ENCODE results near the gene CEP57.
A peak's percentile ranks its signal among the peaks of the same experiment; 100 is the strongest.

CEP57 gene

DNA sequence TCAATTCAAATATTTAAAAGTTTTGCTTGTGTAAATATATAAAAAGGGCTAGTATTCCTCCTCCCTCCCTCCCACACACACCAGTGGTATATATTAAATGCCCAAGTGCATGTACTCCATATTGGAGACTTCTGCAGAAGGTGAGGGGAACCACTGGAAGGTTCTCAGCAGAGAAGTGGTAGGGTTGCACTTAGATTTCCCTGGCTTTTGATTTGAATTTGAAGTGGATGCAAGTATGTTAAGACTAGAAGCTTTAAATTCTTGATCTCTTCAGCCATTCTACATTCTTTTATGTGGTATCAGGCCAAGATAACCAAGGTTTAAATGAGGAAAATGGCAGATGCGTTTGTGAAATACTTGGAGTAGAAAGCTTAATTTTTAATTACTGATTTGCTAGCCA lies 43.1 kb downstream of the CEP57 start:
- no peak overlapping the region for H3K27ac ChIP-seq
- no peak overlapping the region for H3K9ac ChIP-seq
- H3K36me3 ChIP-seq (ENCODE audit: control insufficient read depth, insufficient read depth, low read length): no peaks in the 10 kb centered on the region

DNA sequence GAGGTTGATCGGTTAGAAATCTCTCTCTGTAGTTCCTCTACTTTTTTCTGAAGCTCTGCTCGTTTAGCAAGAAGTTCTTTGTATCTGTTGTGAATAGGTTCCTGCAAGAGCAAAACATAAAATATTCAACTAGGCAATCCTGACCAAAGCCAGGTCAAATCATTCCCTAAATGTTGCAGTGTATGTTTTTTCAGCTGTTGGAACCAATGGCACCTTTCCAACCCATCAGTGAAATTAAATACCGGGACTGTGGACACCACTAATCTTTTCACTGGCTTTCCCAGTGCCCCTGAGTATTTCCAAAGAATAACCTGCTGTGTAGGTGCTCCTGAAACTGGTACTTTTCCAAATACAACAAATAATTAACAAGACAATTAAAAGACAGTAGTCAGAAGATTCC lies 45.1 kb downstream of the CEP57 start:
- Histone ChIP-seq H3K27ac (no peak overlapping the region), H3K4me3 (ENCODE audit: low read depth, low read length) (no peak overlapping the region), H3K4me1 (no peaks in the 10 kb centered on the region), H3K9ac (no peak overlapping the region), H3K36me3 (ENCODE audit: control insufficient read depth, insufficient read depth, low read length) (no peaks in the 10 kb centered on the region), H3K79me2 (no peaks in the 10 kb centered on the region), H3K9me3 (ENCODE audit: control insufficient read depth, low read length) (no peaks in the 10 kb centered on the region), H2AFZ (no peak overlapping the region), H3K27me3 (ENCODE audit: control insufficient read depth, insufficient read depth, low read length) (no peaks in the 10 kb centered on the region), H3K4me2 (ENCODE audit: low read length) (no peak overlapping the region)
- no peak for TF ChIP-seq CTCF (IDR thresholded peaks at IDR 0.05)

More for the DNA sequence above, 43.1 kb downstream of the CEP57 start:
- H3K4me2 ChIP-seq (ENCODE audit: low read length): no peak overlapping the region
- no peak for TF ChIP-seq CTCF (IDR thresholded peaks at IDR 0.05)
- no peak overlapping the region for H3K4me3 ChIP-seq (ENCODE audit: low read depth, low read length)
- H3K27me3 ChIP-seq (ENCODE audit: control insufficient read depth, insufficient read depth, low read length): no peaks in the 10 kb centered on the region
- no peak overlapping the region for H2AFZ ChIP-seq
- H3K4me1 ChIP-seq: no peaks in the 10 kb centered on the region
- no peaks in the 10 kb centered on the region for H3K9me3 ChIP-seq (ENCODE audit: control insufficient read depth, low read length)
- H3K79me2 ChIP-seq: no peaks in the 10 kb centered on the region

GRCh38 chr11:95835768-95836488 lies 45.6 kb downstream of the CEP57 start:
- Histone ChIP-seq H3K27me3 (ENCODE audit: control insufficient read depth, insufficient read depth, low read length) (no peaks in the 10 kb centered on the region), H3K4me2 (ENCODE audit: low read length) (no peak overlapping the region), H3K9ac (no peak overlapping the region), H2AFZ (no peak overlapping the region), H3K36me3 (ENCODE audit: control insufficient read depth, insufficient read depth, low read length) (no peaks in the 10 kb centered on the region), H3K4me1 (no peaks in the 10 kb centered on the region), H3K79me2 (no peaks in the 10 kb centered on the region), H3K4me3 (ENCODE audit: low read depth, low read length) (no peak overlapping the region), H3K9me3 (ENCODE audit: control insufficient read depth, low read length) (no peaks in the 10 kb centered on the region), H3K27ac (no peak overlapping the region)
- TF ChIP-seq CTCF (IDR thresholded peaks at IDR 0.05): peak; percentile 70

DNA sequence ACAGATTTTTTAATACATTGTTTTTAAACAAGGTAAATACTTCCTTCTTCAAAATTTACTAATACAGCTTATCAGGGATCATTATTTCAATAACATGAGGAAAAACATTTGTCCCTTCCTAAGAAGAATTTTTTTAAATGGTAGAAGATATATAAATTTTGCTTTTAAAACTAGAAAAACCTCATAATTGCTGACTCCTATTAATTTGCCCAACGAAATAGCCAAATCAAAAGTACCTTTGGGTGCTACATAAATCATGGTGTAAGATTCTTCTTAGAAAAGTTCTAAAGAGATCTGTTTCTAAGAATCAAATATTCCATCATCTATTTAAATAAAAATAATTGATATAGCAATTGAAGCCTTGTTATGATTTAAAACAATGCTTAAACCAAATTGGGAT lies 54.9 kb downstream of the CEP57 start:
- H3K4me1 ChIP-seq: no peaks in the 10 kb centered on the region
- H3K4me3 ChIP-seq (ENCODE audit: low read depth, low read length): no peak overlapping the region
- H3K9ac ChIP-seq: no peak overlapping the region
- H3K4me2 ChIP-seq (ENCODE audit: low read length): no peak overlapping the region
- no peaks in the 10 kb centered on the region for H3K9me3 ChIP-seq (ENCODE audit: control insufficient read depth, low read length)
- no peak overlapping the region for H3K27ac ChIP-seq
- no peaks in the 10 kb centered on the region for H3K36me3 ChIP-seq (ENCODE audit: control insufficient read depth, insufficient read depth, low read length)
- no peaks in the 10 kb centered on the region for H3K79me2 ChIP-seq
- H3K27me3 ChIP-seq (ENCODE audit: control insufficient read depth, insufficient read depth, low read length): no peaks in the 10 kb centered on the region
- no peak overlapping the region for H2AFZ ChIP-seq
- no peak for TF ChIP-seq CTCF (IDR thresholded peaks at IDR 0.05)

Measured in parathyroid adenoma (tissue), 2 donors.